HEK293T (cell line): Measurements from ENCODE around the gene SLC1A6.

Experiments
- ARNT ChIP-seq: fragments of 450-650 bp; IDR thresholded peaks from 2 replicates; pipeline ENCODE4 v1.6.1; 2017; ENCODE audit warnings: mild to moderate bottlenecking
- FOXA1 ChIP-seq: fragments of 450-650 bp; IDR thresholded peaks from 2 replicates; pipeline ENCODE4 v1.6.1; 2016; ENCODE audit warnings: mild to moderate bottlenecking
- FOXK2 ChIP-seq: fragments of 450-650 bp; IDR thresholded peaks from 2 replicates; pipeline ENCODE4 v1.6.1; 2016; ENCODE audit warnings: mild to moderate bottlenecking
- FOXM1 ChIP-seq: fragments of 450-650 bp; IDR thresholded peaks from 2 replicates; pipeline ENCODE4 v1.6.1; 2017; ENCODE audit warnings: mild to moderate bottlenecking, borderline replicate concordance
- LEF1 ChIP-seq: fragments of 450-650 bp; IDR thresholded peaks from 2 replicates; pipeline ENCODE4 v1.6.1; 2017; ENCODE audit warnings: mild to moderate bottlenecking, borderline replicate concordance
- TARDBP ChIP-seq: fragments of 450-650 bp; IDR thresholded peaks from 2 replicates; pipeline ENCODE4 v1.6.1; 2016
- TF ChIP-seq, protein P1 (sequence below): fragments of 450-650 bp; IDR thresholded peaks from 2 replicates; pipeline ENCODE4 v1.6.1; 2016

DNA sequence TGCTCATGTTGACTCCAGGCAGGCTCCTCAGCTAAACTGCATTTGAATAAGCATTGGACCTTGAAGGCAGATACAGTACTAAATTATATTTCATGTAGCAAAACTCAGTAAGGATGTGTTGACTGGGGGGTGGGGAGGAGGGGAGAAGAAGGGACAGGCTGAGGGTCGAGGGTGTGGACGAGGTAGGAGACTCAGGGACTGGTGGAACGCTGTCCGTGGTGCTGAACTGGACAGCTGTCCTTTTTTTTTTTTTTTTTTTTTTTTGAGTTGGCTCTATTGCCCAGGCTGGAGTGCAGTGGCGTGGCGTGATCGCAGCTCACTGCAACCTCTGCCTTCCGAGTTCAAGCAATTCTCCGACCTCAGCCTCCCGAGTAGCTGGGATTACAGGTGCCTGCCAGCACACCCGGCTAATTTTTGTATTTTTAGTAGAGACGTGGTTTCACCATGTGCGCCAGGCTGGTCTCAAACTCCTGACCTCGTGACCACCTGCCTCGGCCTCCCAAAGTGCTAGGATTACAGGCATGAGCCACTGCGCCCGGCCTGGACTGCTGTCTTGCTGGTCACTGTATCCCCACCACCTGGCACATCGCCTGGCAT, 36.4 kb upstream of the SLC1A6 start:
- TF ChIP-seq TARDBP, result no peak
- TF ChIP-seq LEF1, result no peak
- TF ChIP-seq, protein P1, sequence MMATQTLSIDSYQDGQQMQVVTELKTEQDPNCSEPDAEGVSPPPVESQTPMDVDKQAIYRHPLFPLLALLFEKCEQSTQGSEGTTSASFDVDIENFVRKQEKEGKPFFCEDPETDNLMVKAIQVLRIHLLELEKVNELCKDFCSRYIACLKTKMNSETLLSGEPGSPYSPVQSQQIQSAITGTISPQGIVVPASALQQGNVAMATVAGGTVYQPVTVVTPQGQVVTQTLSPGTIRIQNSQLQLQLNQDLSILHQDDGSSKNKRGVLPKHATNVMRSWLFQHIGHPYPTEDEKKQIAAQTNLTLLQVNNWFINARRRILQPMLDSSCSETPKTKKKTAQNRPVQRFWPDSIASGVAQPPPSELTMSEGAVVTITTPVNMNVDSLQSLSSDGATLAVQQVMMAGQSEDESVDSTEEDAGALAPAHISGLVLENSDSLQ, result no peak
- no peak for TF ChIP-seq FOXK2
- no peak for TF ChIP-seq ARNT
- no peak for TF ChIP-seq FOXM1
- TF ChIP-seq FOXA1, result no peak
